Stomach (tissue), 9 donors: Measurements from ENCODE around the gene LPAR1. TPM values are rescaled to one million over a fixed set of nuclear protein-coding genes. Genes with fewer than 3 reads are reported as not detected.
"Not testable (repeated sequence)": the region's sequence is repeated elsewhere in the genome, so short reads cannot be mapped to it uniquely, and the experiment has no call there.

ENCODE experiments used
- DNase-seq, 2 donors: peaks; one replicate each; pipeline versions ENCODE4 v3.0.0 to v3.0.0-alpha.2; 2013 to 2019
- H3K27ac ChIP-seq, 5 donors: fragments of 200-600 bp in 4 of 5; sonication (generic) in 4 of 5; one replicate each; pipeline ENCODE4 v1.5.1; 2013 to 2019; ENCODE audit warnings: mild to moderate bottlenecking in 1 of 5, moderate library complexity in 1 of 5
- H3K27me3 ChIP-seq, 3 donors: fragments of 200-600 bp; sonication (generic); one replicate each; pipeline ENCODE4 v1.5.1; 2017 to 2019; ENCODE audit warnings: mixed run types in 1 of 3
- H3K36me3 ChIP-seq, 4 donors: fragments of 200-600 bp; sonication (generic); 1 replicate in 3 of 4; 2 replicates in 1 of 4; pipeline ENCODE4 v1.5.1; 2016 to 2019
- H3K4me1 ChIP-seq, 4 donors: fragments of 200-600 bp; sonication (generic); one replicate each; pipeline ENCODE4 v1.5.1; 2016 to 2019
- H3K4me3 ChIP-seq, 4 donors: fragments of 200-600 bp; sonication (generic) in 3 of 4; one replicate each; pipeline ENCODE4 v1.5.1; 2016 to 2019; ENCODE audit warnings: mild to moderate bottlenecking in 1 of 4
- H3K9me3 ChIP-seq, 4 donors: fragments of 200-600 bp; sonication (generic); one replicate each; pipeline ENCODE4 v1.5.1; 2016 to 2019
- CTCF ChIP-seq, 7 experiments: fragments of 450-650 bp in 4 of 7; fragments of 200-600 bp in 3 of 7; sonication (generic) in 3 of 7; IDR thresholded peaks; one replicate each; pipeline ENCODE4 v1.5.1; 2016 to 2019; ENCODE audit warnings: antibody characterized with exemption in 7 of 7, control low read depth in 2 of 7, mild to moderate bottlenecking in 1 of 7
- EP300 ChIP-seq: sonication (generic); formaldehyde crosslinking; IDR thresholded peaks from one replicate; pipeline ENCODE4 v1.6.1; 2017; ENCODE audit warnings: antibody characterized with exemption
- POLR2A ChIP-seq, 4 donors: fragments of 450-650 bp; IDR thresholded peaks; one replicate each; pipeline ENCODE4 v1.6.1; 2016; ENCODE audit warnings: antibody characterized with exemption in 4 of 4, control low read depth in 2 of 4, mild to moderate bottlenecking in 1 of 4, moderate library complexity in 1 of 4
- POLR2AphosphoS5 ChIP-seq, 3 donors: sonication (generic); formaldehyde crosslinking; IDR thresholded peaks; one replicate each; pipeline ENCODE4 v1.6.1; 2016; ENCODE audit warnings: antibody characterized with exemption in 3 of 3
- WGBS, 5 donors: extraction: QIAGEN DNeasy Blood & Tissue Kit in 3 of 5; methylation state at CpG; one replicate each; pipeline versions ENCODE4 v1.1.5 to v1.1.7; 2013 to 2018; 5-methylcytosine and 5-hydroxymethylcytosine counted together
- intact Hi-C: fragments of 100-400 bp; cut with DNase I; formaldehyde crosslinking; loops from one replicate; pipeline ENCODE4 v1.15.1; 2023; ENCODE audit warnings: low total_unique reads
- polyA plus RNA-seq, 3 donors: library from polyadenylated mRNA; stranded (reverse); fragments of 200-250 nt; gene quantifications; one replicate each; pipeline ENCODE4 v1.2.3, GENCODE V29; 2013
- total RNA-seq, 5 donors: library from RNA; depleted of rRNA; stranded (reverse); fragments of >200 nt; gene quantifications; one replicate each; pipeline versions ENCODE4 v1.1.0 to v1.2.3, GENCODE V29; 2014 to 2016
- donor health status: healthy with polysubstance abuse.
- donor health status: Bipolar disorder and iron deficiency.
- donor health status: healthy.

Gene LPAR1
- total and polyA plus RNA-seq, 8 donors, result 7.4 to 40.0 (median 21.2) TPM

GRCh38 chr9:110872920-110873319 lies 165.3 kb downstream of the LPAR1 start:
- Histone ChIP-seq H3K9me3 (no peaks in the 10 kb centered on the region), H3K27me3 (no peaks in the 10 kb centered on the region), H3K27ac (no peak overlapping the region), H3K36me3 (peaks cover 0 to 8% (median 2%) of the 10 kb centered on the region in 4 donors), H3K4me1 (peaks cover 0 to 8% (median 4%) of the 10 kb centered on the region in 4 donors), H3K4me3 (no peak overlapping the region)
- no peak for DNase-seq
- intact Hi-C loops, result no loop called here
- 72 to 85% (median 82%) methylated on average over 6 of the region's 6 CpGs for WGBS, 5 donors
- TF ChIP-seq EP300 (no peak), POLR2A (IDR thresholded peaks at IDR 0.05) (no peak), POLR2AphosphoS5 (IDR thresholded peaks at IDR 0.05) (no peak), CTCF (IDR thresholded peaks at IDR 0.05) (no peak)

DNA sequence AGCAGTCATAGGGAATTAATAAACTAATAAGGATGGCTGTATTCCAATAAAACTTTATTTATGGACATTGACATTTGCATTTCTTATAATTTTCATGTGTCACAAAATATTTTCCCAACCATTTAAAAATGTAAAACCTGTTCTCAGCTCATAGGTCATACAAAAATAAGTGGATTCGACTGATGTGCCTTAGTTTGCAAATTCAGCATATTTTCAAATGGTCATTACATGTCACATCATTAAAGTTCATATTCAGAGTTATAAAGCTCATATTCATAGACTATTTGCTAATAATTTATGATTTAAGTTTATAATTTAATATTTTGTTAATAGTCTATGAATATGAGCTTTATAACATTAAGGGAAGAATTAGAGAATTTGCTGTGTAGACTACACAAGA lies 166.5 kb downstream of the LPAR1 start:
- peaks cover 0 to 8% (median 2%) of the 10 kb centered on the region in 4 donors for H3K36me3 ChIP-seq
- DNase-seq, result no peak
- no peak overlapping the region for H3K27ac ChIP-seq
- no peak for TF ChIP-seq POLR2AphosphoS5 (IDR thresholded peaks at IDR 0.05)
- TF ChIP-seq POLR2A (IDR thresholded peaks at IDR 0.05), result no peak
- no peak for TF ChIP-seq EP300
- no peak for TF ChIP-seq CTCF (IDR thresholded peaks at IDR 0.05)
- H3K27me3 ChIP-seq, result no peaks in the 10 kb centered on the region
- H3K4me3 ChIP-seq, result no peak overlapping the region
- 85 to 92% (median 89%) methylated on average over 1 of the region's 1 CpG for WGBS, 5 donors
- H3K9me3 ChIP-seq, result no peaks in the 10 kb centered on the region
- intact Hi-C loops, result no loop called here
- peaks cover 0 to 8% (median 0%) of the 10 kb centered on the region in 4 donors for H3K4me1 ChIP-seq

DNA sequence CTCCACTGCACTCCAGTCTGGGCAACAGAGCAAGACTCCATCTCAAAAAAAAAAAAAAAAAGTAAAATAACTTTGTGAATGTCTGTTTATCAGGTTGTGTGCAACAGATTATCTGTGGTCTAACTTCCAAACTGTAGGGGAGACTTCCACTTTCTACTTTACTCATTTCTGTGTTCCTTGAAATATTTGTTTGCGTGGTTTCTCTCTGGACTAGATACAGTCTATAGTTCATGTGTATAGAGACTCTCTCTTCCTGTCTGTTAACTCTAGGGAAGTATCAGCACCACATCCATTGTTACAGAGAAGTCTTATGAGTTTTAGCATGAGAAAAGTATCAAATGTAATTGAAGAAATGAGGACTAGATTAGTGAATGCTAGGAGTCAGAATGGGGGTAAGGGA lies 168.3 kb downstream of the LPAR1 start:
- intact Hi-C loops, result no loop called here
- no peaks in the 10 kb centered on the region for H3K4me1 ChIP-seq
- no peaks in the 10 kb centered on the region for H3K9me3 ChIP-seq
- H3K36me3 ChIP-seq, result peaks cover 0 to 2% (median 0%) of the 10 kb centered on the region in 4 donors
- H3K27me3 ChIP-seq, result no peaks in the 10 kb centered on the region
- 69 to 91% (median 88%) methylated on average over 1 of the region's 1 CpG for WGBS, 5 donors
- TF ChIP-seq POLR2AphosphoS5 (IDR thresholded peaks at IDR 0.05), result no peak
- no peak for TF ChIP-seq CTCF (IDR thresholded peaks at IDR 0.05)
- TF ChIP-seq EP300, result no peak
- TF ChIP-seq POLR2A (IDR thresholded peaks at IDR 0.05), result no peak
- no peak for DNase-seq
- H3K27ac ChIP-seq, result no peak overlapping the region
- no peak overlapping the region for H3K4me3 ChIP-seq

DNA sequence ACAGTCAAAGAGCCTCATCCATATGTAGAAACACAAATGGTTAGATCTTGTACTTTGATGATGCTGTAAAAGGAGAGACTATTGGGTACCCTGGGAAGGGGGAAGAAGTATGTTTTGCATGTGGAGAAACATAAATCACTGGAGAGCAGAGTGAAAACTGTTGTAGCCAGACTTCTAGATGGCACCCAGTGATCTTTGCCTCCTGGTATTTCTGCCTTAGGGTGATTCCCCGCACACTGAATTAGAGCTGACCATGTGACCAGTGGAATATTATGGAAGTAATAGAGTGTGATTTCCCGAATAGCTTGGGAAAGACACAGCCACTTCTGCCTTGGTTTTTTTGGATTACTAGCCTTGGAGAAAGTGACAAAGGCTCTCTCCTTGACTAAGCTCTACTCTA lies 174.3 kb downstream of the LPAR1 start:
- no peaks in the 10 kb centered on the region for H3K27me3 ChIP-seq
- WGBS, 5 donors, result 50 to 95% (median 82%) methylated on average over 2 of the region's 2 CpGs
- H3K36me3 ChIP-seq, result no peaks in the 10 kb centered on the region
- no peak overlapping the region for H3K27ac ChIP-seq
- TF ChIP-seq POLR2A (IDR thresholded peaks at IDR 0.05) (no peak), CTCF (IDR thresholded peaks at IDR 0.05) (no peak), POLR2AphosphoS5 (IDR thresholded peaks at IDR 0.05) (no peak), EP300 (no peak)
- intact Hi-C loops, result no loop called here
- no peaks in the 10 kb centered on the region for H3K4me1 ChIP-seq
- peaks cover 3 to 38% (median 19%) of the 10 kb centered on the region in 4 donors for H3K9me3 ChIP-seq
- H3K4me3 ChIP-seq, result no peak overlapping the region
- no peak for DNase-seq

GRCh38 chr9:110861370-110862110 lies 176.7 kb downstream of the LPAR1 start:
- H3K4me1 ChIP-seq, H3K36me3 ChIP-seq, H3K27me3 ChIP-seq, H3K4me3 ChIP-seq, DNase-seq, intact Hi-C loops, H3K27ac ChIP-seq: not testable (repeated sequence)
- 87 to 97% (median 93%) methylated on average over 4 of the region's 4 CpGs for WGBS, 5 donors
- H3K9me3 ChIP-seq, result peaks cover 3 to 38% (median 19%) of the 10 kb centered on the region in 4 donors
